CD4-positive, CD25-positive, alpha-beta regulatory T cell (primary cell): ENCODE results near the gene UBTD2. TPM values are rescaled to one million over a fixed set of nuclear protein-coding genes. Genes with fewer than 3 reads are reported as not detected.

Experiments used
- ATAC-seq, 2 donors: fragments of 150-1000 bp; cut with Tn5 transposase; one replicate each; pipeline ENCODE4 v1.10.0; 2021; ENCODE audit warnings: low read depth in 2 of 2, moderate number of reproducible peaks in 2 of 2, moderate library complexity in 1 of 2
- DNase-seq, 3 donors: peaks; one replicate each; pipeline versions ENCODE4 v3.0.0 to v3.0.0-alpha.2; 2012 to 2022; ENCODE audit warnings: mixed read lengths in 1 of 3
- H3K27ac ChIP-seq: one replicate; pipeline ENCODE4 v1.7.0; 2013; ENCODE audit warnings: mild to moderate bottlenecking, low read length; ENCODE audit not compliant: insufficient read depth, poor library complexity, severe bottlenecking
- H3K27me3 ChIP-seq: one replicate; pipeline ENCODE4 v1.7.0; 2013; ENCODE audit warnings: low read length; ENCODE audit not compliant: control insufficient read depth, insufficient read depth
- H3K36me3 ChIP-seq: one replicate; pipeline ENCODE4 v1.7.0; 2013; ENCODE audit warnings: mild to moderate bottlenecking, low read length, moderate library complexity; ENCODE audit not compliant: control insufficient read depth, insufficient read depth
- H3K4me1 ChIP-seq: 2 replicates; pipeline ENCODE4 v1.7.0; 2013; ENCODE audit warnings: mild to moderate bottlenecking, low read length; ENCODE audit not compliant: insufficient read depth, control insufficient read depth, poor library complexity, severe bottlenecking
- H3K4me3 ChIP-seq: one replicate; pipeline ENCODE4 v1.7.0; 2013; ENCODE audit warnings: low read depth, mild to moderate bottlenecking, low read length, moderate library complexity
- H3K9me3 ChIP-seq, 2 experiments: 1 replicate in 1 of 2; 2 replicates in 1 of 2; pipeline ENCODE4 v1.7.0; 2013; ENCODE audit warnings: low read length in 2 of 2, mild to moderate bottlenecking in 1 of 2, moderate library complexity in 1 of 2; ENCODE audit not compliant: control insufficient read depth in 2 of 2
- H3K27ac Mint-ChIP-seq, 3 donors: one replicate each; pipeline ENCODE4 v1.8.0; 2020 to 2022; ENCODE audit warnings: mild to moderate bottlenecking in 3 of 3, mixed read lengths in 3 of 3, moderate library complexity in 2 of 3
- H3K27me3 Mint-ChIP-seq: one replicate; pipeline ENCODE4 v1.8.0; 2022; ENCODE audit warnings: mild to moderate bottlenecking, mixed read lengths
- H3K36me3 Mint-ChIP-seq: one replicate; pipeline ENCODE4 v1.8.0; 2020; ENCODE audit warnings: mixed read lengths
- H3K4me1 Mint-ChIP-seq, 4 donors: one replicate each; pipeline ENCODE4 v1.8.0; 2020 to 2022; ENCODE audit warnings: mixed read lengths in 4 of 4, mild to moderate bottlenecking in 1 of 4
- H3K4me3 Mint-ChIP-seq, 4 donors: one replicate each; pipeline ENCODE4 v1.8.0; 2020 to 2022; ENCODE audit warnings: mild to moderate bottlenecking in 4 of 4, mixed read lengths in 4 of 4, moderate library complexity in 3 of 4
- H3K9me3 Mint-ChIP-seq, 7 donors: one replicate each; pipeline ENCODE4 v1.8.0; 2020 to 2022; ENCODE audit warnings: mixed read lengths in 7 of 7, mild to moderate bottlenecking in 3 of 7, moderate library complexity in 2 of 7
- polyA plus RNA-seq, 4 donors: library from polyadenylated mRNA; unstranded; fragments of 300-500 nt; fragmentation: Illumina TruSeq; gene quantifications; one replicate each; pipeline ENCODE4 v1.2.3, GENCODE V29; 2021
- total RNA-seq: library from RNA; stranded (reverse); gene quantifications from one replicate; pipeline ENCODE4 v1.2.3, GENCODE V29; 2022

The UBTD2 gene
- total and polyA plus RNA-seq, 5 donors from 2014 or later, result 2.9 to 3.9 (median 3.4) TPM

- H3K4me1 Mint-ChIP-seq, result peaks cover 6 to 21% (median 17%) of the 10 kb centered on the region in 4 donors
These were observed 40.3 kb downstream of the UBTD2 start for GRCh38 chr5:172243302-172243701.

GRCh38 chr5:172238334-172238733, 45.2 kb downstream of the UBTD2 start:
- peak overlapping the region in 1 of 3 donors; percentile 21 for H3K27ac Mint-ChIP-seq
- H3K9me3 Mint-ChIP-seq, result peaks cover 0 to 3% (median 0%) of the 10 kb centered on the region in 7 donors
- no peak overlapping the region for H3K4me3 Mint-ChIP-seq
- peaks cover 14% of the 10 kb centered on the region for H3K36me3 Mint-ChIP-seq
- DNase-seq (peak in 1 of 3 donors; percentile 58), ATAC-seq (no peak)
- H3K27me3 Mint-ChIP-seq, result no peaks in the 10 kb centered on the region
- Histone ChIP-seq H3K27me3 (no peaks in the 10 kb centered on the region), H3K36me3 (no peaks in the 10 kb centered on the region), H3K9me3 (no peaks in the 10 kb centered on the region), H3K27ac (no peak overlapping the region), H3K4me1 (peaks cover 12% of the 10 kb centered on the region), H3K4me3 (no peak overlapping the region)
- peaks cover 17 to 52% (median 37%) of the 10 kb centered on the region in 4 donors for H3K4me1 Mint-ChIP-seq

More at GRCh38 chr5:172243302-172243701, 40.3 kb downstream of the UBTD2 start:
- H3K9me3 ChIP-seq, result no peaks in the 10 kb centered on the region
- H3K4me1 ChIP-seq, result peaks cover 5% of the 10 kb centered on the region
- Mint-ChIP-seq H3K27ac (peak overlapping the region in 1 of 3 donors; percentile 38), H3K36me3 (peaks cover 18% of the 10 kb centered on the region), H3K9me3 (peaks cover 0 to 3% (median 0%) of the 10 kb centered on the region in 7 donors), H3K27me3 (no peaks in the 10 kb centered on the region), H3K4me3 (no peak overlapping the region)
- DNase-seq, result no peak
- no peak overlapping the region for H3K27ac ChIP-seq
- H3K36me3 ChIP-seq, result no peaks in the 10 kb centered on the region
- no peak overlapping the region for H3K4me3 ChIP-seq
- H3K27me3 ChIP-seq, result no peaks in the 10 kb centered on the region
- no peak for ATAC-seq

- H3K9me3 Mint-ChIP-seq, result no peaks in the 10 kb centered on the region
- H3K4me1 Mint-ChIP-seq, result peaks cover 13 to 52% (median 35%) of the 10 kb centered on the region in 4 donors
- DNase-seq (no peak), ATAC-seq (no peak)
- Histone ChIP-seq H3K27ac (no peak overlapping the region), H3K4me1 (peaks cover 12% of the 10 kb centered on the region), H3K9me3 (no peaks in the 10 kb centered on the region), H3K27me3 (no peaks in the 10 kb centered on the region), H3K4me3 (no peak overlapping the region), H3K36me3 (no peaks in the 10 kb centered on the region)
- H3K36me3 Mint-ChIP-seq, result peaks cover 23% of the 10 kb centered on the region
- H3K4me3 Mint-ChIP-seq, result no peak overlapping the region
- H3K27ac Mint-ChIP-seq, result peak overlapping the region in 1 of 3 donors; percentile 42
- H3K27me3 Mint-ChIP-seq, result no peaks in the 10 kb centered on the region
These were observed 47.5 kb downstream of the UBTD2 start for GRCh38 chr5:172235827-172236736.

- Histone ChIP-seq H3K4me1 (peaks cover 12% of the 10 kb centered on the region), H3K27ac (no peak overlapping the region), H3K27me3 (no peaks in the 10 kb centered on the region), H3K4me3 (no peak overlapping the region), H3K36me3 (no peaks in the 10 kb centered on the region), H3K9me3 (no peaks in the 10 kb centered on the region)
- DNase-seq, result no peak
- no peaks in the 10 kb centered on the region for H3K9me3 Mint-ChIP-seq
- peak overlapping the region in 1 of 3 donors; percentile 42 for H3K27ac Mint-ChIP-seq
- H3K4me1 Mint-ChIP-seq, result peaks cover 15 to 52% (median 35%) of the 10 kb centered on the region in 4 donors
- H3K36me3 Mint-ChIP-seq, result peaks cover 28% of the 10 kb centered on the region
- no peak overlapping the region for H3K4me3 Mint-ChIP-seq
- H3K27me3 Mint-ChIP-seq, result no peaks in the 10 kb centered on the region
- no peak for ATAC-seq
These were observed 48.3 kb downstream of the UBTD2 start for GRCh38 chr5:172235132-172235780.

GRCh38 chr5:172234031-172234430, 49.5 kb downstream of the UBTD2 start:
- Mint-ChIP-seq H3K4me3 (no peak overlapping the region), H3K27ac (no peak overlapping the region), H3K27me3 (no peaks in the 10 kb centered on the region), H3K4me1 (peaks cover 21 to 51% (median 32%) of the 10 kb centered on the region in 4 donors), H3K36me3 (peaks cover 30% of the 10 kb centered on the region), H3K9me3 (no peaks in the 10 kb centered on the region)
- H3K36me3 ChIP-seq, result no peaks in the 10 kb centered on the region
- no peaks in the 10 kb centered on the region for H3K9me3 ChIP-seq
- no peaks in the 10 kb centered on the region for H3K27me3 ChIP-seq
- peaks cover 12% of the 10 kb centered on the region for H3K4me1 ChIP-seq
- no peak overlapping the region for H3K4me3 ChIP-seq
- H3K27ac ChIP-seq, result no peak overlapping the region
- no peak for ATAC-seq
- no peak for DNase-seq

GRCh38 chr5:172229904-172230303, 53.7 kb downstream of the UBTD2 start:
- no peaks in the 10 kb centered on the region for H3K27me3 ChIP-seq
- Mint-ChIP-seq H3K27me3 (no peaks in the 10 kb centered on the region), H3K4me1 (peaks cover 5 to 30% (median 13%) of the 10 kb centered on the region in 4 donors), H3K36me3 (peaks cover 41% of the 10 kb centered on the region), H3K4me3 (no peak overlapping the region), H3K9me3 (no peaks in the 10 kb centered on the region), H3K27ac (no peak overlapping the region)
- H3K36me3 ChIP-seq, result no peaks in the 10 kb centered on the region
- no peak overlapping the region for H3K27ac ChIP-seq
- DNase-seq, result no peak
- peaks cover under 1% of the 10 kb centered on the region for H3K4me1 ChIP-seq
- no peak for ATAC-seq
- no peak overlapping the region for H3K4me3 ChIP-seq
- H3K9me3 ChIP-seq, result no peaks in the 10 kb centered on the region

- ATAC-seq, result no peak
- H3K4me3 Mint-ChIP-seq, result peak overlapping the region in 1 of 4 donors; percentile 23
- H3K27me3 Mint-ChIP-seq, result no peaks in the 10 kb centered on the region
- peaks cover 32% of the 10 kb centered on the region for H3K36me3 Mint-ChIP-seq
- H3K9me3 Mint-ChIP-seq, result peaks cover 0 to 4% (median 0%) of the 10 kb centered on the region in 7 donors
- Histone ChIP-seq H3K4me3 (no peak overlapping the region), H3K9me3 (no peaks in the 10 kb centered on the region), H3K27ac (no peak overlapping the region), H3K36me3 (no peaks in the 10 kb centered on the region), H3K27me3 (no peaks in the 10 kb centered on the region), H3K4me1 (peaks cover 13% of the 10 kb centered on the region)
- H3K4me1 Mint-ChIP-seq, result peaks cover 18 to 37% (median 20%) of the 10 kb centered on the region in 4 donors
- H3K27ac Mint-ChIP-seq, result peak overlapping the region in 1 of 3 donors; percentile 89
- DNase-seq, result no peak
These were observed 58.6 kb downstream of the UBTD2 start for GRCh38 chr5:172224996-172225395.
